Endothelial cell of umbilical vein (primary cell): ENCODE measurements around the gene CCL2. TPM values are rescaled to one million over a fixed set of nuclear protein-coding genes. Genes with fewer than 3 reads are reported as not detected.

Experiments used
- BruUV-seq: library from RNA; stranded (reverse); fragments of 400-500 nt; replicated peaks from 2 replicates; lab custom pipeline; 2021; lab: Mats Ljungman, UMichigan
- CTCF ChIA-PET: fragments of 300-600, 350-600 bp; sonication (Branson Sonifier 250); formaldehyde crosslinking; loops from one replicate; lab custom pipeline; 2021; ENCODE audit warnings: antibody characterized with exemption, inconsistent platforms; lab: Charles Lee
- POLR2A ChIA-PET: fragments of 300-600, 350-600 bp; sonication (Branson Sonifier 250); formaldehyde crosslinking; loops from one replicate; lab custom pipeline; 2021; ENCODE audit warnings: antibody characterized with exemption, inconsistent platforms; lab: Charles Lee
- DNase-seq: peaks from one replicate; pipeline ENCODE4 v3.0.0-alpha.2; 2011; ENCODE audit warnings: low read depth, low spot score
- FAIRE-seq: peaks from 2 replicates; lab custom pipeline; 2011; peaks lifted over from hg19 to GRCh38; lab: Jason Lieb, UNC
- H2AFZ ChIP-seq: 2 replicates; pipeline ENCODE4 v1.6.0; 2012; ENCODE audit warnings: low read depth, low read length, control low read depth, inconsistent platforms
- H3K27ac ChIP-seq: 2 replicates; pipeline ENCODE4 v1.5.1; 2011; ENCODE audit warnings: low read depth, mild to moderate bottlenecking, control low read depth, low read length, moderate library complexity; ENCODE audit not compliant: insufficient read depth
- H3K27me3 ChIP-seq, 2 experiments: 2 replicates each; pipeline versions ENCODE4 v1.6.0 to v1.6.1; 2011; ENCODE audit warnings: low read length in 2 of 2, mixed read lengths in 1 of 2; ENCODE audit not compliant: control insufficient read depth in 2 of 2, insufficient read depth in 2 of 2
- H3K36me3 ChIP-seq, 2 experiments: 2 replicates in 1 of 2; 3 replicates in 1 of 2; pipeline ENCODE4 v1.5.1; 2011; ENCODE audit warnings: low read length in 2 of 2, mild to moderate bottlenecking in 1 of 2, moderate library complexity in 1 of 2; ENCODE audit not compliant: control insufficient read depth in 2 of 2, insufficient read depth in 2 of 2; ENCODE audit errors: extremely low read depth in 1 of 2
- H3K4me1 ChIP-seq: 3 replicates; pipeline ENCODE4 v1.5.1; 2011; ENCODE audit warnings: mild to moderate bottlenecking, low read length; ENCODE audit not compliant: control insufficient read depth, insufficient read depth; ENCODE audit errors: extremely low read depth
- H3K4me2 ChIP-seq: 2 replicates; pipeline ENCODE4 v1.6.1; 2011; ENCODE audit warnings: low read length, control low read depth, mixed read lengths; ENCODE audit not compliant: insufficient read depth
- H3K4me3 ChIP-seq, 3 experiments: fragments of 200-600 bp in 1 of 3; sonication (generic), shearing (Covaris generic) in 1 of 3; replicated peaks in 1 of 3; 2 replicates each; pipeline ENCODE4 v1.5.1; 2011 to 2016; ENCODE audit warnings: control low read depth in 3 of 3, low read length in 3 of 3, mild to moderate bottlenecking in 2 of 3, inconsistent platforms in 1 of 3, low read depth in 1 of 3, moderate library complexity in 1 of 3; ENCODE audit not compliant: insufficient read depth in 1 of 3
- H3K79me2 ChIP-seq: 2 replicates; pipeline ENCODE4 v1.6.0; 2012; ENCODE audit warnings: low read length, inconsistent platforms; ENCODE audit not compliant: control insufficient read depth, insufficient read depth
- H3K9ac ChIP-seq: replicated peaks from 2 replicates; pipeline ENCODE3; 2011; ENCODE audit warnings: low read length, control low read depth; ENCODE audit not compliant: insufficient read depth; ENCODE audit errors: extremely low read depth
- H3K9me1 ChIP-seq: replicated peaks from 3 replicates; pipeline ENCODE4 v1.6.0; 2011; ENCODE audit warnings: mild to moderate bottlenecking, low read length; ENCODE audit not compliant: control insufficient read depth, insufficient read depth; ENCODE audit errors: extremely low read depth
- H3K9me3 ChIP-seq: replicated peaks from 2 replicates; pipeline ENCODE4 v1.5.1; 2012; ENCODE audit warnings: low read length, inconsistent platforms; ENCODE audit not compliant: control insufficient read depth, insufficient read depth
- H4K20me1 ChIP-seq: replicated peaks from 2 replicates; pipeline ENCODE3; 2011; ENCODE audit warnings: mild to moderate bottlenecking, low read length; ENCODE audit not compliant: control insufficient read depth, insufficient read depth; ENCODE audit errors: extremely low read depth
- EZH2 ChIP-seq: IDR thresholded peaks from 2 replicates; pipeline ENCODE4 v1.6.1; 2012; ENCODE audit warnings: borderline replicate concordance, low read depth, mild to moderate bottlenecking, moderate library complexity, low read length, inconsistent platforms; ENCODE audit not compliant: severe bottlenecking
- FOS ChIP-seq: IDR thresholded peaks from 2 replicates; pipeline ENCODE4 v1.6.1; 2011; ENCODE audit warnings: mild to moderate bottlenecking, low read length, moderate library complexity, borderline replicate concordance; ENCODE audit not compliant: insufficient read depth
- GATA2 ChIP-seq: IDR thresholded peaks from 2 replicates; pipeline ENCODE4 v1.7.0; 2011; ENCODE audit warnings: low read depth, mild to moderate bottlenecking, moderate library complexity, mixed read lengths, low read length; ENCODE audit not compliant: insufficient read length, insufficient read depth
- JUN ChIP-seq: IDR thresholded peaks from 2 replicates; pipeline ENCODE4 v1.6.1; 2011; ENCODE audit warnings: borderline replicate concordance, low read depth; ENCODE audit not compliant: insufficient read length, insufficient read depth
- MYC ChIP-seq: IDR thresholded peaks from one replicate; pipeline ENCODE4 v1.6.1; 2011; ENCODE audit warnings: mild to moderate bottlenecking, low read depth, low read length
- POLR2A ChIP-seq: IDR thresholded peaks from 2 replicates; pipeline ENCODE4 v1.6.1; 2012; ENCODE audit warnings: low read depth, mild to moderate bottlenecking, control low read depth, low read length
- POLR2AphosphoS5 ChIP-seq: IDR thresholded peaks from 2 replicates; pipeline ENCODE4 v1.6.1; 2012; ENCODE audit warnings: low read depth, mild to moderate bottlenecking, control low read depth, low read length, moderate library complexity; ENCODE audit not compliant: insufficient read depth
- dilution Hi-C: fragments of 300-500 bp; cut with MboI; formaldehyde crosslinking; loops from one replicate; pipeline ENCODE4 v1.15.0; 2019; ENCODE audit warnings: low sequenced_read_pairs; ENCODE audit not compliant: extremely low pct_ligation_motif_present
- intact Hi-C: fragments of 100-400 bp; cut with micrococcal nuclease; formaldehyde crosslinking; loops from one replicate; pipeline ENCODE4 v1.10.0; 2022
- polyA plus RNA-seq, 4 experiments: library from polyadenylated mRNA; depleted of rRNA in 3 of 4; stranded (reverse) in 3 of 4; unstranded in 1 of 4; fragments of >200 nt; gene quantifications; 2 replicates each; pipeline versions ENCODE4 v1.2.1 to v1.2.3, GENCODE V29; 2011 to 2012; ENCODE audit warnings: missing spikeins in 1 of 4
- total RNA-seq: library from RNA; stranded (reverse); gene quantifications from 2 replicates; pipeline ENCODE4 v1.2.3, GENCODE V29; 2021
- TF ChIP-seq, protein P1 (sequence below), 2 donors: IDR thresholded peaks; 1 replicate in 1 of 2; 2 replicates in 1 of 2; pipeline ENCODE4 v1.5.1; 2011; ENCODE audit warnings: low read length in 2 of 2, mild to moderate bottlenecking in 2 of 2, moderate library complexity in 2 of 2, control low read depth in 1 of 2, inconsistent platforms in 1 of 2, low read depth in 1 of 2; ENCODE audit not compliant: insufficient read depth in 1 of 2; ENCODE audit errors: extremely low read depth in 1 of 2
- TF ChIP-seq, protein P2 (sequence below): IDR thresholded peaks from 2 replicates; pipeline ENCODE4 v1.6.1; 2011; ENCODE audit not compliant: insufficient read depth, insufficient read length

Gene CCL2
- total and polyA plus RNA-seq, 2 donors (not counting 3 experiments of a cell fraction or from before 2014, with no cell fraction given): 238 to 599 TPM

DNA sequence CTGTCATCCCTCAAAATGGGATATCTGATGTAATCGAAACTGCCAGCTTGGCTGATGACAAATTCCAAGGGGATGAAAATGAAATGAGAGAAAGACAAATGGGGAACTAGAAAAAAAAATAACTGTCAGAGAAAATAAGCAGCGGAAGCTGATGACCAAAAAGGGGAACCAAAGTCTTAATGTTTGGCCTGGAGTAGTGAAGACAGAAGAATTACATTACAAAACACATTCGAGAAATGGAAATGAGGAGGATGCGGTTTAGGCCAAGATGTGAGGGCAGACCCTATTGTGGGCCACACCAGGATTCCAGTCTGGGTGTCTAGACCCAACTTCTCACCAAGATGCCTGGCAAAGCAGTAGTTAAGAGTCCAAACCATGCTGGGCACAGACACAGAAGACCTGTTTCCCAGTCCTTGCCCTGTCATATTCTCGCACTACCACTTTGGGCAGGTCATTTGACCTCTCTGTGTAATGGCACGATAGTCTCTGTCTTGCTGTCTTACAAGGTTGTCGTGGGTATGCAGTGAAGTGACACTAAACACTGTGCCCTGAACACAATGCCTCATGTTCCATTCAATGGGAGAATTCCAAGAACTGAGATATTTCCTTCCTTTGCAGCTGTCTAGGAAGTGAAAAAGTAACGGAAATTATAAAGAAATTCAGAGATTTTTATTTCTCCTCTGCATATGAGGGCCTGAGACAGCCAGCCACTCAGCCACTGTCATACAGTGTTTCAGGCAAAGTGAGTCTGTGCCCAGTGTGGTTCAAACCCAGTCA is 12.3 kb upstream of the CCL2 start:
- H3K4me1 ChIP-seq: peaks cover 67% of the 10 kb centered on the region
- DNase-seq: peak; percentile 77
- peak overlapping the region; percentile 55 for H3K4me2 ChIP-seq
- H3K9ac ChIP-seq: peak overlapping the region; percentile 34
- no peaks in the 10 kb centered on the region for H3K9me3 ChIP-seq
- POLR2A ChIA-PET: interaction anchor here (0.6 to 2.0 kb wide), 3 partner anchors 10 to 13 kb away, joined by 3 to 6 read pairs (median 6); partner anchors contain the start of gene CCL2
- TSS peak; percentile 62 for BruUV-seq
- H3K27me3 ChIP-seq: no peaks in the 10 kb centered on the region
- TF ChIP-seq JUN (peak; percentile 11), POLR2A (no peak), GATA2 (peak; percentile 8), POLR2AphosphoS5 (peak; percentile 29), FOS (peak; percentile 16), MYC (no peak), EZH2 (no peak)
- TF ChIP-seq, protein P1, sequence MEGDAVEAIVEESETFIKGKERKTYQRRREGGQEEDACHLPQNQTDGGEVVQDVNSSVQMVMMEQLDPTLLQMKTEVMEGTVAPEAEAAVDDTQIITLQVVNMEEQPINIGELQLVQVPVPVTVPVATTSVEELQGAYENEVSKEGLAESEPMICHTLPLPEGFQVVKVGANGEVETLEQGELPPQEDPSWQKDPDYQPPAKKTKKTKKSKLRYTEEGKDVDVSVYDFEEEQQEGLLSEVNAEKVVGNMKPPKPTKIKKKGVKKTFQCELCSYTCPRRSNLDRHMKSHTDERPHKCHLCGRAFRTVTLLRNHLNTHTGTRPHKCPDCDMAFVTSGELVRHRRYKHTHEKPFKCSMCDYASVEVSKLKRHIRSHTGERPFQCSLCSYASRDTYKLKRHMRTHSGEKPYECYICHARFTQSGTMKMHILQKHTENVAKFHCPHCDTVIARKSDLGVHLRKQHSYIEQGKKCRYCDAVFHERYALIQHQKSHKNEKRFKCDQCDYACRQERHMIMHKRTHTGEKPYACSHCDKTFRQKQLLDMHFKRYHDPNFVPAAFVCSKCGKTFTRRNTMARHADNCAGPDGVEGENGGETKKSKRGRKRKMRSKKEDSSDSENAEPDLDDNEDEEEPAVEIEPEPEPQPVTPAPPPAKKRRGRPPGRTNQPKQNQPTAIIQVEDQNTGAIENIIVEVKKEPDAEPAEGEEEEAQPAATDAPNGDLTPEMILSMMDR (IDR thresholded peaks at IDR 0.05; ENCODE audit: extremely low read depth in 1 of 2, insufficient read depth in 1 of 2, low read depth in 1 of 2, low read length in 2 of 2): no peak
- TF ChIP-seq, protein P2, sequence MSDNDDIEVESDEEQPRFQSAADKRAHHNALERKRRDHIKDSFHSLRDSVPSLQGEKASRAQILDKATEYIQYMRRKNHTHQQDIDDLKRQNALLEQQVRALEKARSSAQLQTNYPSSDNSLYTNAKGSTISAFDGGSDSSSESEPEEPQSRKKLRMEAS: no peak
- no peaks in the 10 kb centered on the region for H3K36me3 ChIP-seq
- intact Hi-C loops: loop anchor here (2.0 kb wide), 1 partner anchor 140 kb away; no protein-coding TSS in a partner anchor
- H3K4me3 ChIP-seq: no peak overlapping the region
- no peaks in the 10 kb centered on the region for H3K9me1 ChIP-seq
- peak; percentile 84 for FAIRE-seq
- no peaks in the 10 kb centered on the region for H3K79me2 ChIP-seq
- no peak overlapping the region for H2AFZ ChIP-seq
- dilution Hi-C loops: no loop called here
- no peaks in the 10 kb centered on the region for H4K20me1 ChIP-seq
- CTCF ChIA-PET: interaction anchor here (0.6 to 2.7 kb wide), 4 partner anchors 9 to 119 kb away, joined by 4 to 20 read pairs (median 6); no protein-coding TSS in a partner anchor
- H3K27ac ChIP-seq: peak overlapping the region; percentile 97
